Measurements from ENCODE around the gene STXBP5L.

DNA sequence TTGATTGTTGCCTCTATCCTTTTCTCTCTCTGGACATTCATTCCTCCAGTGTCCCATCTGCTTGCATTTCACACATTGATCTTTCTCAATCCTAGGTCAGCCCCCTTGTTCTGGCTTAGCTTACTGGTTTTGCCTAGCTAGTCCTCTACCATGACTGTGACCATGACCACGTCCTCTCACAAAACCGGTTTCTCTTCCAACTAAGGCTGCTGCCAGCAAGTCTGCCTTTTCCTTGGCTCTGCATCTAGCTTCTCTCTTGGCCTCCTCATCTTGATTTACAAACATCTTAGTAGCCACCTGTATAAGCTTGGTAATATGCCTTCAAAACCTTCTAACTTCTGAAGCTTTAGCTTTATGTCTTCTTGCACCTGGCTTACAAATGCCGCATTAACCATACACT is 167.2 kb downstream of the STXBP5L start:
- TF ChIP-seq, protein P1, sequence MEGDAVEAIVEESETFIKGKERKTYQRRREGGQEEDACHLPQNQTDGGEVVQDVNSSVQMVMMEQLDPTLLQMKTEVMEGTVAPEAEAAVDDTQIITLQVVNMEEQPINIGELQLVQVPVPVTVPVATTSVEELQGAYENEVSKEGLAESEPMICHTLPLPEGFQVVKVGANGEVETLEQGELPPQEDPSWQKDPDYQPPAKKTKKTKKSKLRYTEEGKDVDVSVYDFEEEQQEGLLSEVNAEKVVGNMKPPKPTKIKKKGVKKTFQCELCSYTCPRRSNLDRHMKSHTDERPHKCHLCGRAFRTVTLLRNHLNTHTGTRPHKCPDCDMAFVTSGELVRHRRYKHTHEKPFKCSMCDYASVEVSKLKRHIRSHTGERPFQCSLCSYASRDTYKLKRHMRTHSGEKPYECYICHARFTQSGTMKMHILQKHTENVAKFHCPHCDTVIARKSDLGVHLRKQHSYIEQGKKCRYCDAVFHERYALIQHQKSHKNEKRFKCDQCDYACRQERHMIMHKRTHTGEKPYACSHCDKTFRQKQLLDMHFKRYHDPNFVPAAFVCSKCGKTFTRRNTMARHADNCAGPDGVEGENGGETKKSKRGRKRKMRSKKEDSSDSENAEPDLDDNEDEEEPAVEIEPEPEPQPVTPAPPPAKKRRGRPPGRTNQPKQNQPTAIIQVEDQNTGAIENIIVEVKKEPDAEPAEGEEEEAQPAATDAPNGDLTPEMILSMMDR (IDR thresholded peaks at IDR 0.05; ENCODE audit: low read depth, low read length) = no peak
- TF ChIP-seq, protein P2, sequence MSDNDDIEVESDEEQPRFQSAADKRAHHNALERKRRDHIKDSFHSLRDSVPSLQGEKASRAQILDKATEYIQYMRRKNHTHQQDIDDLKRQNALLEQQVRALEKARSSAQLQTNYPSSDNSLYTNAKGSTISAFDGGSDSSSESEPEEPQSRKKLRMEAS (IDR thresholded peaks at IDR 0.05; ENCODE audit: low read depth, low read length) = no peak
- TF ChIP-seq POLR2A (IDR thresholded peaks at IDR 0.05; ENCODE audit: extremely low read depth, insufficient read length) = no peak

Measured in NB4 (cell line).